Stimulated activated CD4-positive, alpha-beta T cell treated with anti-CD3 and anti-CD28 coated beads, TNF-alpha, amount 100 ng/mL, for 48 hours (primary cell): ENCODE data around the gene KPNA4.
A peak's percentile ranks its signal among the peaks of the same experiment; 100 is the strongest.
"Not testable (repeated sequence)": the region's sequence is repeated elsewhere in the genome, so short reads cannot be mapped to it uniquely, and the experiment has no call there.

Experiments
- DNase-seq, 3 donors: peaks; one replicate each; pipeline ENCODE4 v3.0.0-alpha.2; 2020; ENCODE audit warnings: low read depth in 3 of 3

Gene KPNA4

DNA sequence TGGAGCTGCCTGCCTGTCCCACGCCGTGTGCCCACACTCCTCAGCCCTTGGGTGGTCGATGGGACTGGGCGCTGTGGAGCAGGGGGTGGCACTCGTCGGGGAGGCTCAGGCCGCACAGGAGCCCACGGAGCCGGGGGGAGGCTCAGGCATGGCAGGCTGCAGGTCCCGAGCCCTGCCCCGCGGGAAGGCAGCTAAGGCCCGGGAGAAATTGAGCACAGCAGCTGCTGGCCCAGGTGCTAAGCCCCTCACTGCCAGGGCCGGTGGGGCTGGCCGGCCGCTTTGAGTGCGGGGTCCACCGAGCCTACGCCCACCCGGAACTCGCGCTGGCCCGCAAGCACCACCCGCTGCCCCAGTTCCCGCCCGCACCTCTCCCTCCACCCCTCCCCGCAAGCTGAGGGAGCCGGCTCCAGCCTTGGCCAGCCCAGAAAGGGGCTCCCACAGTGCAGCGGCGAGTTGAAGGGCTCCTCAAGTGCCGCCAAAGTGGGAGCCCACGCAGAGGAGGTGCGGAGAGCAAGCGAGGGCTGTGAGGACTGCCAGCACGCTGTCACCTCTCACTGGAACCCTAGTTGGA lies 8.7 kb upstream of the KPNA4 start:
- not testable (repeated sequence) for DNase-seq

DNA sequence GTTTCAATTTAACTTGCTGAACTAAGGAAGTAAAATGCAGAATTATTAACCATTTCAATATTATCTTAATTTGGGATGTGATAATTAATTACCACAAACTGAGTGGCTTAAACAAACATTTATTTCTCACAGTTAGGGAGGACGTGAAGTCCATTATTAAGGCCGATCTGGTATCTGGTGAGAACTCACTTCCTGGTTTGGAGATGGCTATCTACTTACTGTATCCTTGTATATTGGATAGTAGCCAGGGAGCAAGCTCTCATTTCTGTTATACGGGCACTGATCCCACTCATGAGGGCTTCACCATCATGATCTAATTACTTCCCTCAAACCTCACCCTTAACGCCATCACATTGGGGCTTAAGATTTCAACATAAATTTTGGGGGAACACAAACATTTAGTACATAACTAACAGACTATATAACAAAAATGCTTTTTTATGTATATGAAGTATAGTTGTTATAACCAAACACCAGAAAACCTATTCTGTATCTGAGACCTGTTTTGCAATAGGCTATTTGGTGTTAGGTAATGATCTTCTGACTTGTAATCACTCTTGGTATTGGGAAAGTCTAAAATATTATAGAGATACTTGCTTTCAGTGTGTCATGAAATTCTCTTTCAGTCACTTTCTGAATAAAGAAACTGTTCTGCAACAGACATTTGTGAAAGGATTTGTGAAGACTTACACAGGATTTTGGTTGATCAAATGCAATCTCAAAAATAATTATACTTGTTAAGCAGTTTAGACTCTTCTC lies 4.7 kb upstream of the KPNA4 start:
- DNase-seq: no peak

GRCh38 chr3:160568989-160569388 lies 3.6 kb upstream of the KPNA4 start:
- DNase-seq: no peak

DNA sequence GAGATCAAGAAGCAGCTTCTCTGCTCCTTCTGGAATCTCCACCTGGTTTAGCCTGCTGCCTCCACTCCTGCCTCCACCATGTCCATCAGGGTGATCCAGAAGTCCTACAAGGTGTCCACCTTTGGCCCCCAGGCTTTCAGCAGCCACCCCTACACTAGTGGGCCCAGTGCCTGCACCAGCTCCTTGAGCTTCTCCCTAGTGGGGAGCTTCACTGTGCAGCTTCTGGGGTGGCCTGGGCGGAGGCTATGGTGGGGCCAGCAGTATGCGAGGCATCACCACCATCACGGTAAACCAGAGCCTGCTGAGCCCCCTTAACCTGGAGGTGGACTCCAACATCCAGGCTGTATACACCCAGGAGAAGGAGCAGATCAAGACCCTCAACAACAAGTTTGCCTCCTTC lies 2.4 kb upstream of the KPNA4 start:
- DNase-seq: no peak

DNA sequence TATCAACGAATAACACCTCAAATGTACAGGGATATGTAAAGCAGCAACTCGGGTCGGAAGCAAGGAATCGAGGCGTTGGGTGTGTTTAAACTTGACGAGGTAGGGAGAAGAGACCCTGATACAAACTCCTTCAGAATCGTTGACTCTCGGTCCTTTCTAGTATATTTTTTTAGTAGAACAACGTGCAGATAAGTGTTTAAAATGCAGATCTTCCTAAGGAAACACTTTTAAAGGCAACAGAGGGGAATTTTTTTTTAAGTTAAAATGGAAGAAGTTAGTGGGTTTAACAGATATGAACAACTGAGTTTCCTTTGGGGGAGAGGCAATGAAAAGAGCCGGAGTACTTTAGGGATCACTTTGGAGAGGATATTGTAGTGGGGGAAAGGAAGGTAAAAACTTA lies 1.1 kb upstream of the KPNA4 start:
- DNase-seq: no peak

DNA sequence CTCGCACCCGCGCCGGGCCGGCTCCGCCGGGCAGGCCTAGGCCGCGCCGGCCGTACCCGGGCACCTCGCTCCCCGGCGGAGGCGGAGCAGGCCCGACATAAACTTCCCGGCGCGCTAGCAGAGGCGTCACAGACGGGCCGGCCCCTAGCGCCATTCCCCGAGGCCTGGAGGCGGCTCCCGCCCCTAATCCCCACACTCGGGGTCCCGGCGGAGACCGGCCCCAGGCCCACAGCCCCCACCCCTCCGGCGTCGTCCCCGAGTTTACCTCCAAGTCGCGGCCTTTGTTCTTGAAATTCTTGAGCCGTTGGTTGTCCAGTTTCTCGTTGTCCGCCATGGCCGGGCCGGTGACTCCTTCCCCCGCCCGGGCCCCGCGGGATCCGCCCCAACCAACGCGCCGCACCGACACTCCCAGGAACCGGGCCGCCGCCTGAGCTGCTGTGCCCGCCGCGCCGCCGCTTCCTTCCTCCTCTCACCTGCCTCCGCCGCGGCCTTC lies 376 bp downstream of the KPNA4 start:
- peak in 2 of 3 donors; percentile 32 to 38 for DNase-seq

DNA sequence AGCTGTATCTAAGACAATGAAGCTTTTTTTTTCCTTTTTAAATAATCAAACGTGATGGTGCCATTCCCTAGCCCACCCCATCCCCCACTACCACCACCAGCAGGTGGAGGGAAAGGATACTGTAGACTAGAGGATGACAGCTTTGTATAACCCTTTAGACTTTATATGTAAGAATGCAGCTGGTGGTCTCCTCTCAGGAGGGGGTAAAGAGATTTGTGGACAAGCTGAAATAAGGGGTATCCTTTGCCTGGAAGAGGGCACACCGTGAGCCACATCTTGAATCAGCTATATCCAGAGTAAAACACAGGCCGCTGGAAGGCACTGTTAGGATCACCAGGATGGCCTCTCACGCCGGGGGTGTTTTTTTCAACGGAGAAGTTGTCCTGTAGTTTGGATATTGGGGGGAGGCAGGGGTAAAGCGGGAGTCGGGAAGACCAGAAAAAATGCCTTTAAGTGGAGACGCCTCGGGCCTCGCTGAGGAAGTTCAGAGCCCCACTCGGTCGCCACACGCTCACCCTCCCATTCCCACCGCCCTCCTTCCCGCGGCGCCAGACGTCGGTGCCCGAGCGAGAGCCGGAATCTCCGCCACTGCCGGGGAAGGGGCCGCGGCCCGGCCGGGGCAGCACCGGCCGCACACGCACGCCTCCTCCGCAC lies 986 bp downstream of the KPNA4 start:
- DNase-seq: no peak

- no peak for DNase-seq
Measured at GRCh38 chr3:160562952-160563351, 2.4 kb downstream of the KPNA4 start.

DNA sequence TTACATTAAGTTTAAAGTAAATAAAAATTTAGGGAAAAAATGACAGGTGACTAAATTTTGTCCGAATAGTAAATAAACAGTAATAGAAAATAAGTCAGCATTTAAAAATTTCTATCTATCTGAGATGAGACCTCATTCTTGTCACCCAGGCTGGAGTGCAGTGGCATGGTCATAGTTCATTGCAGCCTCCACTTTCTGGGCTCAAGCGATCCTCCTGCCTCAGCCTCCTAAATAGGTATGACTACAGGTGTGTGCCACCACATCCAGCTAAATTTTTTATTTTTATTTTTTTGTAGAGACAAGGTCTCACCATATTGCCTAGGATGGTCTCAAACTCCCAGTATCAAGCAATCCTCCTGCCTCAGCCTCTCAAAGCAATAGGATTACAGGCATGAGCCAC lies 7.8 kb downstream of the KPNA4 start:
- no peak for DNase-seq

DNA sequence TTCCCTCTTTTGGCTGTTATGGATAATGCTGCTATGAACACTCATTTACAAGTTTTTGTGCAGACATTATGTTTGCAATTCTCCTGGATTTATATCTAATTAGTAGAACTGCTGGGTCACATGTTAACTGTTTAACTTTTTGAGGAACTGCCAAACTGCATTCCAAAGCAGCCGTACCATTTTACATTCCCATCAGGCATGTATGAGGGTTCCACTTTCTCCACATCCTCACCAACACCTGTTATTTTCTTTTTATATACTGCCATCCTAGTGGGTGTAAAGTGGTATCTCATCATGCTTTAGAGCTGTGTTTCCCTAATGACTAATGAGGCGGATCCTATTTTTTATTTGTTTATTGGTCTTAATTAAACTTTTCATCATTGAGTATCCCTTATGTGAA lies 9.2 kb downstream of the KPNA4 start:
- DNase-seq: no peak

DNA sequence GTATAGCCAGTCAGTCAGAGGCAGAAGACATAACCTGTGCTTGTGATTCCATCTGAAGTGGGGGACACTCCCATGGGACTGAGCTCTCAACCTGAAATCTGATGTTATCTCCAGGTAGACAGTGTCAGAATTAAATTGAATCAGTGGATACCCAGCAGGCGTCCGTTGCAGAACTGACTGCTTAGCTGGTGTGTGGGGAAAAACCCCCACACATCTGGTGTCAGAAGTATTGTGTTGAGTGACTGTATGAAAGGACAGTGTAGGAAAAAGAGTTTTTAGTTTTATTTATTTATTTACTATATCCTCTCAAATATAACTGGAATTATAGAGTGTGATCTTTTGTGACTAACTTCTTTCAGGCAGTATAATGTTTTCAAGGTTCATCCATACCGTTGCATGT lies 10.4 kb downstream of the KPNA4 start:
- DNase-seq: no peak

- DNase-seq: no peak
Measured at GRCh38 chr3:160553827-160554226, 11.5 kb downstream of the KPNA4 start.

- no peak for DNase-seq
Measured at GRCh38 chr3:160546727-160547126, 18.6 kb downstream of the KPNA4 start.

GRCh38 chr3:160545504-160545871 lies 19.9 kb downstream of the KPNA4 start:
- DNase-seq: no peak

DNA sequence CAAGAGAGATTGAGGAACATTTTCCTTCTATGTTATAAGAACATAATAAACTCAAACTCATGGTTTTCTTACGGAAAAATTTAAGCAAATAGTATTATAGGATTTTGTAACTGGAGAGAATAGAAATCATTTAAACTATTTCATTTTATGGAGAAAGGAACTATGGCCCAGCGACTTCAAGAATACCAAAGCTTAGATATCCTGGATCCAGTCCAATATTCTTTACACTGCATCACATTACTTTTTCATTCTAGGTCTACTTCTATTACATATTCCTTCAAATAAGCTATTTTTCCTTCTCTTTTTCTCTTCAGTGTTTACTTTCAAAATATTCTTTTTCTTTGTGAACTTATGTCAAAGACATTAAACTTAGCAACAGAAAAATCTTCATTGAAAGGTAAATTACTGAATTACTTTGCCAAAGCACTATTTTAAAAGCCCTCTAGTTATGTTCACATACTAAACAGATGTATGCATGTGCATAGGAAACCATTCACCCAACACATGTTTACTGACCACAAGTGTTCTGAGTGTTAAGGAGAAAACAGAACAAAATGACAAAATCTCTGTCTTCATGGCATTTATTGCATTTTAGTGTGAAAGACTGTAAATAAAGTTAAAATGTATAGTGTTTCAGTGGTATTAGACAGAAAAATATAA lies 20.4 kb downstream of the KPNA4 start:
- no peak for DNase-seq

GRCh38 chr3:160540551-160540950 lies 24.8 kb downstream of the KPNA4 start:
- DNase-seq: no peak

DNA sequence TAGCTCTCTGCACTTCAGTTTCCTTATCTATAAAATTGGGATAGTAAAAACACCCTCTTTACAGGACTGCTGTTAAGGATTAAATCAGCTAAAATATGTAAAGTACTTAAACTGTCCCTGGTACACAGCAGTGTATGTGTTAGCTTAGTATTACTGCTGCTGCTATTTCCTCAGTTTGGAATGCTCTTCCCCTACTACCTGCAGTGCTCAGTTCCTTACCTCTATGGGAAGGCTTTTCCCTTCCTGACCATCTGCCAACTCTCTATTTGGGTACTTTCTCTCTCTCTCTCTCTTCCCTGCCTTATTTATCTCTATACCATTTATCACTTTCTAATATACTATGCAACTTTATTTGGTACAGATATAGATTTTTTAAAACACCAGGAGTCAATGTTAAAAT lies 26.5 kb downstream of the KPNA4 start:
- DNase-seq: no peak

DNA sequence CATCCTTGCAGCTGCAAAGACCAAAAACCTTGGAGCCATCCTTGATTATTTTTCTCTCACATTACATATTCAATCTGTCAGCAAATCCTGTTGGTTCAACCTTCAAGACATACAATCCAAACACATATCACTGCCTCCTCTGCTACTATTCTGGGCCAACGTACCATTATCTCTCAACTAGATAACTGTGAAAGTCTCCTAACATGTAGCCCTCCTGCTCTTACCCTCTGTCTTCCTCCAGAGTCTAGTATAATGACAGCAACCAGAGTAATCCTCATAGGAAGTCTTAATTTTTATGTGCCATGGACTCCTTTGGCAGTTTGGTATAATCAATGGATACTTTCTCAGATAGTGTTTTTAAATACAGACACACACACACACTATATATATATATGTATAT lies 27.6 kb downstream of the KPNA4 start:
- no peak for DNase-seq

DNA sequence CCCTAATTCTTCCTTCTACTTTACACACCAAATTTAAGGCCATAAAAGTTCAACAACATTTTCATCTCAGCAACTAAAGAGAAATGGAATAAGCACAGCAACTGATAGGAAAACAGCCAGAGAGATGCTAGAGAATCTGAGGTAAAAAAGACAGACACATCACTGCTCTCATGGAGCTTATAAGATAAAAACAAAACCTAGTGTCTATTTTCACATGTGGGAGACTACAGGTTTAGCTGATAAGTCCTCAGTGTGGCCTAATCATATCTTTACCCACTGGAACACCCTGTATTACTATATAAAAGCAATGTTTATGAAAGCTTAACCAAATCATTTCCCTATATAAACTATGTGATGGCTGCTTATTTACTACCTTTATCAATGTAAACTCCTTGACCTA lies 33.0 kb downstream of the KPNA4 start:
- DNase-seq: no peak

GRCh38 chr3:160531311-160531710 lies 34.1 kb downstream of the KPNA4 start:
- no peak for DNase-seq

DNA sequence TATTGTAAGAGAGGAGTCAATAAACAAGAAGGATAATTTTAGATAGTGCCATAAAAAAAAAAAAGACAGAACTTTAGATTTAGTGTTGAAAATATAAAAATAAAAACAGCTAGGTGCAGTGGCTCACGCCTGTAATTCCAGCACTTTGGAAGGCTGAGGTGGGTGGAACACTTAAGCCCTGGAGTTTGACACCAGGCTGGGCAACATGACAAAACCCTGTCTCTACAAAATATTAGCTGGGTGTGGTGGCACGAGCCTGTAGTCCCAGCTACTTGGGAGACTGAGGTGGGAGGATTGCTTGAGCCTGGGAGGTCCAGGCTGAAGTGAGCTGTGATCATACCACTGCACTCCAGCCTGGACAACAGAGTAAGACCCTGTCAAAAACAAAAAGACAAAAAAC lies 49.0 kb downstream of the KPNA4 start:
- not testable (repeated sequence) for DNase-seq

DNA sequence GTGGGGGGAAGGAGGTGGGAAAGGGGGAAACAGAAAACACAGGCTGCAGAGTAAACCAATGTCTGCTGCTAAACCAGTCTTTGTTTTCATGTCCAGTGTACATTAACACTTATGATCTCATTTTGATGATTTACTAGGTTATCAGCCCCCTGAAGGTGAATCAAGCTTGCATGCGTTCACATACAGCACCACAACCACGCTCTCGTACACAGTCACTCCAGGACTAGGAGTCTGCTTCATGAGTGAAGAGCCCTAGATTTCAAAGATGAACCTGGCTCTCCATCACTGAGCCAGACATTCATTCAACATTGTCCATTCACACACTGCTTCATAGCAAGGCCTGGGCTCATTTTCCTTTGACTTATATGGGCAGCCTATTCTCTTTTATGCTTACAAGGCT lies 64.0 kb downstream of the KPNA4 start:
- no peak for DNase-seq

DNA sequence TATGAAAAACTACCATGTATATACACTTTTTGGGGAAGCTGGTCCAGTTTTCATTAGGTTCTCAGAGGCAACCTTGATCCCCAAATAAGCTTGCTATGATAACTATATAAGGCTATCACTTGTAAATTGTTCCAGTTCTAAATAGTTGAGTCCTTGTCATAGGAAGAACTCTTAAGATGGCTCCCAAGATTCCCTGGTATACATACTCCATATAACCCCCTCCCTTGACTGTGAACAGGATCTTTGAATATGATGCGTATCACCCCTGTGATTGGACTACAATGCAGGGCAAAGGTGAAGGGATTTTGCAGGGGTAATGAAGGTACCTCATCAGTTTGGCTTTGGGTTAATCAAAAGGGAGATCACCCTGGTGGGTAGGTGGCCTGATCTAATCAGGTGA lies 67.2 kb downstream of the KPNA4 start:
- DNase-seq: no peak
